Activated CD8-positive, alpha-beta memory T cell treated with anti-CD3 and anti-CD28 coated beads for 36 hours (primary cell): ENCODE data around the gene OGDHL. TPM values are rescaled to one million over a fixed set of nuclear protein-coding genes. Genes with fewer than 3 reads are reported as not detected.
"Not testable (repeated sequence)": the region's sequence is repeated elsewhere in the genome, so short reads cannot be mapped to it uniquely, and the experiment has no call there.

Source experiments
- CTCF ChIA-PET: fragments of 350-600 bp; sonication (Branson Sonifier 250); formaldehyde crosslinking; loops from one replicate; lab custom pipeline; 2021; ENCODE audit warnings: antibody characterized with exemption; lab: Charles Lee
- POLR2A ChIA-PET: fragments of 350-600 bp; sonication (Branson Sonifier 250); formaldehyde crosslinking; loops from one replicate; lab custom pipeline; 2021; ENCODE audit warnings: antibody characterized with exemption; lab: Charles Lee
- total RNA-seq, 2 experiments: library from RNA; stranded (reverse); gene quantifications; one replicate each; pipeline ENCODE4 v1.2.3, GENCODE V29; 2021

The OGDHL gene
- total RNA-seq, 2 experiments from 2014 or later: 0.46 to 0.89 TPM

- ChIA-PET CTCF (no interaction called here), POLR2A (no interaction called here)
These were observed 18.6 kb downstream of the OGDHL start for GRCh38 chr10:49743464-49744075.

GRCh38 chr10:49742683-49743463 is 19.2 kb downstream of the OGDHL start:
- CTCF ChIA-PET: no interaction called here
- POLR2A ChIA-PET: no interaction called here

- POLR2A ChIA-PET: no interaction called here
- CTCF ChIA-PET: no interaction called here
These were observed 20.8 kb downstream of the OGDHL start for GRCh38 chr10:49741108-49741995.

GRCh38 chr10:49740346-49741107 is 21.6 kb downstream of the OGDHL start:
- POLR2A ChIA-PET: no interaction called here
- CTCF ChIA-PET: no interaction called here

GRCh38 chr10:49739426-49739825 is 22.7 kb downstream of the OGDHL start:
- CTCF ChIA-PET: no interaction called here
- POLR2A ChIA-PET: no interaction called here

- POLR2A ChIA-PET: no interaction called here
- CTCF ChIA-PET: no interaction called here
These were observed 23.3 kb downstream of the OGDHL start for GRCh38 chr10:49738616-49739360.

GRCh38 chr10:49737474-49738201 is 24.5 kb downstream of the OGDHL start:
- ChIA-PET CTCF (no interaction called here), POLR2A (no interaction called here)

GRCh38 chr10:49736564-49737113 is 25.5 kb downstream of the OGDHL start:
- ChIA-PET CTCF (no interaction called here), POLR2A (no interaction called here)

- ChIA-PET POLR2A (no interaction called here), CTCF (no interaction called here)
These were observed 26.1 kb downstream of the OGDHL start for GRCh38 chr10:49735848-49736563.

GRCh38 chr10:49735161-49735560 is 27.0 kb downstream of the OGDHL start:
- ChIA-PET CTCF (no interaction called here), POLR2A (no interaction called here)

- ChIA-PET POLR2A (no interaction called here), CTCF (no interaction called here)
These were observed 27.4 kb downstream of the OGDHL start for GRCh38 chr10:49734676-49735075.

GRCh38 chr10:49733866-49734265 is 28.3 kb downstream of the OGDHL start:
- ChIA-PET CTCF (no interaction called here), POLR2A (no interaction called here)

- CTCF ChIA-PET: no interaction called here
- POLR2A ChIA-PET: no interaction called here
These were observed 35.5 kb downstream of the OGDHL start for GRCh38 chr10:49726593-49726992.

- CTCF ChIA-PET, POLR2A ChIA-PET: not testable (repeated sequence)
These were observed 47.0 kb downstream of the OGDHL start for GRCh38 chr10:49715157-49715556.

GRCh38 chr10:49713266-49713665 is 48.9 kb downstream of the OGDHL start:
- ChIA-PET POLR2A (no interaction called here), CTCF (no interaction called here)

- ChIA-PET POLR2A (no interaction called here), CTCF (no interaction called here)
These were observed 50.6 kb downstream of the OGDHL start for GRCh38 chr10:49711481-49711880.

- ChIA-PET CTCF (no interaction called here), POLR2A (no interaction called here)
These were observed 51.2 kb downstream of the OGDHL start for GRCh38 chr10:49710966-49711365.
